Activated CD4-positive, alpha-beta memory T cell treated with anti-CD3 and anti-CD28 coated beads for 36 hours (primary cell): ENCODE measurements around the gene KRTAP5-5. TPM values are rescaled to one million over a fixed set of nuclear protein-coding genes. Genes with fewer than 3 reads are reported as not detected.
"Not testable (repeated sequence)": the region's sequence is repeated elsewhere in the genome, so short reads cannot be mapped to it uniquely, and the experiment has no call there.

Experiments
- CTCF ChIA-PET: fragments of 350-600 bp; sonication (Branson Sonifier 250); formaldehyde crosslinking; loops from one replicate; lab custom pipeline; 2021; ENCODE audit warnings: antibody characterized with exemption, inconsistent platforms; lab: Charles Lee
- POLR2A ChIA-PET: fragments of 350-600 bp; sonication (Branson Sonifier 250); formaldehyde crosslinking; loops from one replicate; lab custom pipeline; 2021; ENCODE audit warnings: antibody characterized with exemption; lab: Charles Lee
- DNase-seq: peaks from one replicate; pipeline ENCODE4 v3.0.0-alpha.2; 2020
- H3K27ac Mint-ChIP-seq: one replicate; pipeline ENCODE4 v1.8.0; 2021; ENCODE audit warnings: mixed read lengths
- H3K27me3 Mint-ChIP-seq: one replicate; pipeline ENCODE4 v1.8.0; 2021; ENCODE audit warnings: mixed read lengths
- H3K36me3 Mint-ChIP-seq: one replicate; pipeline ENCODE4 v1.8.0; 2021; ENCODE audit warnings: mixed read lengths
- H3K4me1 Mint-ChIP-seq: one replicate; pipeline ENCODE4 v1.8.0; 2021; ENCODE audit warnings: low read depth, mixed read lengths
- H3K4me3 Mint-ChIP-seq: one replicate; pipeline ENCODE4 v1.8.0; 2021; ENCODE audit warnings: mild to moderate bottlenecking, mixed read lengths
- H3K9me3 Mint-ChIP-seq: one replicate; pipeline ENCODE4 v1.8.0; 2021; ENCODE audit warnings: mixed read lengths
- intact Hi-C: fragments of 100-400 bp; cut with micrococcal nuclease; formaldehyde crosslinking; loops from one replicate; pipeline ENCODE4 v1.15.1; 2023
- total RNA-seq, 2 experiments: library from RNA; stranded (reverse); gene quantifications; one replicate each; pipeline ENCODE4 v1.2.3, GENCODE V29; 2021

Gene KRTAP5-5
- total RNA-seq, 2 experiments from 2014 or later: not detected

DNA sequence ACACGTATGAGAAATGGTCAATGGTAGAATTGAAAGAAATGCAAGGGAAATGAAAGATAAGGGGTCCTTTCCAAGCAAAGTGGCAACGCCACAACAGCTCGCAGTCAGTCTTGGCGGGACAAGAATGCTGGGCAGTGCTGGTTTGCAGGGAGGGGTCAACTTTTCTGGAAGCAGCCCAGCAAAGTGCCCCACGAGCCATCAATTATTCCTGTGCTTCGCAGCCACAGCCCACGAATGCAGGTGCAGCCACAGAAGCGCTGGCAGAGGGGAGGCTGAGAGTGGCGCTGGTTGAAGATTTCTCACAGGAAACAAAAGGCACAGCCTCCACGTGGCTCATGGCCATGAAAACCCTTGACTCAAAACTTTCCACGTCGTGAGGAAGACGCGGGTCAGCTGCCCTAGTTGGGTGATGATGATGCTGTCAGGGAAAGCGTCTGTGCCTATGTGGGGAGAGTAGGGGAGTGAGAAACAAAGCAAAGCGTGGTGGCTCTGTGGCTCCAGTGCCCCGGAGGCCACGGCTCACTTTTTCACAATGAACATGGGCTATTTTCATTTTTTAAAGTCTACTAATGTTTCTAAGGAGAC lies 33.2 kb downstream of the KRTAP5-5 start:
- CTCF ChIA-PET, POLR2A ChIA-PET, H3K4me3 Mint-ChIP-seq, DNase-seq, H3K27ac Mint-ChIP-seq, H3K4me1 Mint-ChIP-seq, H3K36me3 Mint-ChIP-seq, H3K9me3 Mint-ChIP-seq, intact Hi-C loops: not testable (repeated sequence)
- H3K27me3 Mint-ChIP-seq: peaks cover 29% of the 10 kb centered on the region

DNA sequence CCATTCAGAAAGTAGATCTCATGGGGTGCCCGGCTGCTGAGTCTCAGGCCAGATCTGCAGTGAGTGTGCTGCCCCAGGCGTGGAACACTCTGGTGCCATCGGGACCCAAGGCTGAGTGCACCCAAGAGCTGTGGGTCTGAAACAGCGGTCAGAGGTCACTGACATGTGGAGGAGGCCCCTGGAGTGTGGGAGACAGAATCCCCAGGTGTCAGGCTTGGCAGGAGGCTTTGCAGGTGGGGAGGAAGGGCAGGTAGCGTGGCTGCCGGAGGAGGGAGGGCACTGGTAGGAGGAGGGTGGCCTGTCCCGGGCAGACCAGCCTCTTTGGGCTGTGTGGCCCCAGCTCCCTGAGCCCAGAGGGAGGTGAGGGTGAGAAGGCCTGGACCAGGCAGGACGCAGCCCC lies 35.7 kb downstream of the KRTAP5-5 start:
- intact Hi-C loops: no loop called here
- Mint-ChIP-seq H3K4me1 (peaks cover 2% of the 10 kb centered on the region), H3K4me3 (no peak overlapping the region), H3K27ac (no peak overlapping the region), H3K27me3 (peaks cover 27% of the 10 kb centered on the region), H3K9me3 (no peaks in the 10 kb centered on the region), H3K36me3 (no peaks in the 10 kb centered on the region)
- DNase-seq: no peak
- POLR2A ChIA-PET: no interaction called here
- CTCF ChIA-PET: no interaction called here

DNA sequence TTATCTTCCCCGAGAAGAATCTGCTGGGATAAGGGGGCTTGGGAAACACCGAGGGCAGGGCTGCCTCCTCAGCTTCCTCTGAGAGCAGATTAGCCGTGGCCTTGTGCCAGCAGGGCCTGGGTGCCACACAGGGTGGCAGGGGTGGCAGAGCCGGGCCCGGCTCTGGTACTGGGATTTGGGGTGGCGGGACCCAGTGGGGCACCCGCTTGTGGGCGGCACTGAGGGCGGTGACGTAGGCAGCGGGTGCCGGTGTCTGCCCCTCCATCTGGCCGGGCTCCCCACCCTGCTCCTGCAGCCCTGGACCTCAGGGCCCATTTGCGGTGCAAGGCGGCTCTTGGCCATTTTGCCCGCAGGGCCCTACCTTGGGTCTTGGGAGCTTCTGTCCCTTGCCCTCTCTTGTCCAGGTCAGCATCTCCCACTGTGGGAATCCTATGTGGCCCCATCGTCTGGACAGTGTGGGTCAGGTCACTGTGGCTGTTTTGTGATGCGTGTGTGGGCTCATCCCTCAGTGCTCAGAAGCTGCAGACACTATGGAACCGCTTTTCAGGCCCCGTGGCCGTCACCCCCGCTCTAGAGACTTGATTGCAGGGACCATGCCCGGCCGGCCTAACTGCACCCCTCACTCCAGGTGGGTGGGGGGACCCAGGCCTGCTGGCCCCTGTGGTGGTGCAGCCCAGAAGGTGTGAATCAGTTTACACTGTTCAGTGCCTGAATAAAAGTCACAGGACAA lies 37.7 kb downstream of the KRTAP5-5 start:
- ChIA-PET CTCF (interaction anchor here (0.8 kb wide), 2 partner anchors 15 to 25 kb away, joined by 3 read pairs; no protein-coding TSS in a partner anchor), POLR2A (no interaction called here)
- H3K36me3 Mint-ChIP-seq: no peaks in the 10 kb centered on the region
- peaks cover 21% of the 10 kb centered on the region for H3K27me3 Mint-ChIP-seq
- no peak overlapping the region for H3K27ac Mint-ChIP-seq
- H3K4me3 Mint-ChIP-seq: no peak overlapping the region
- H3K9me3 Mint-ChIP-seq: no peaks in the 10 kb centered on the region
- intact Hi-C loops: no loop called here
- H3K4me1 Mint-ChIP-seq: no peaks in the 10 kb centered on the region
- DNase-seq: no peak

DNA sequence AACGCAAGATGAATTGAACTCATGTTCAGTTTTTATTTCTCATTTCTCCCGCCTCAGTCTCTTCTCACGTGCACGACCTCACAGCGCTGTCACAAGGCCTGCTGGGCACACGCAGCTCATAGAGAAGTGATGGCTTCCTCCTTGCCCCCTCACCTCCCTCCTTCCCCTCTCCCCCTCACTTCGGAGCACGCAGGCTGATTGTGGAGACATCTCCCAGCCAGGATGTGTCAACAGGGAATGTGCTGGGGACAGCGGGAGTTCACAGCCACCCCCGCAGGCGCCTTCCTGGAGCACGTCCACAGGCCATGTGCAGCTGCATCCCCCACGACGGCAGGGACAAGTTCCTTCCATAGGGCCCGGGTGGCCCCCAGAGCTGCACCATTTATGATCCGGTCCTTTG lies 38.3 kb downstream of the KRTAP5-5 start:
- H3K4me1 Mint-ChIP-seq: no peaks in the 10 kb centered on the region
- H3K9me3 Mint-ChIP-seq: no peaks in the 10 kb centered on the region
- DNase-seq: no peak
- ChIA-PET CTCF (interaction anchor here (0.8 kb wide), 1 partner anchor 25 kb away, joined by 3 read pairs; no protein-coding TSS in a partner anchor), POLR2A (no interaction called here)
- H3K27ac Mint-ChIP-seq: no peak overlapping the region
- no peak overlapping the region for H3K4me3 Mint-ChIP-seq
- peaks cover 19% of the 10 kb centered on the region for H3K27me3 Mint-ChIP-seq
- no peaks in the 10 kb centered on the region for H3K36me3 Mint-ChIP-seq
- intact Hi-C loops: no loop called here

DNA sequence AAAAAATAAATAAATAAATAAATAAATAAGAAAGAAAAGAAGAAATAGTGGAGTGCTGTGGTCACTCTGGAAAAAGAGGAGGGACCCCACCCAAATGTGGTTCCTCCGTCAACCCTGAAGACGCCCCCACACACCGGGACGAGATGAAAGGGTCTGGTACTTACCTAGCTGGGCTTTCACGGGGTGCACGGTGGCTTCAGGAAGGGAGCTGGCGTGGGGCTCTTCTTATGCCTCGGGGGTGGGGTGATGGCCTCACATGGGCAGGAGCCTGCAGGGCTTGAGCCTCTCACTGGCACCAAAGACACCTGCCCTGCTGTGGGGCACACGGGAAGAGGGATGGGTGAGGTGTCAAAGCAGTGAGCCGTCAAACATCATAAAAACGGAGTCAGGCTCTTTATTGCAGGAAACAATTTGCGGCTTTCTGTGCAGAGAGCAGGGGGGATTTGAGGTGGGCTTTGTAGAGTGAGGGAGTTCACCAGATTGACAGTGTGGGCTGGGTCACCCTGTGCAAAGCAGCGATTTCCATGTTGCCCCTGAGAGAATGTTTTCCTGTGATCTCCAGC lies 39.4 kb downstream of the KRTAP5-5 start:
- Mint-ChIP-seq H3K9me3 (no peaks in the 10 kb centered on the region), H3K27ac (no peak overlapping the region), H3K36me3 (no peaks in the 10 kb centered on the region), H3K27me3 (peaks cover 19% of the 10 kb centered on the region), H3K4me1 (no peaks in the 10 kb centered on the region), H3K4me3 (no peak overlapping the region)
- intact Hi-C loops: no loop called here
- no peak for DNase-seq
- ChIA-PET POLR2A (no interaction called here), CTCF (interaction anchor here (0.7 kb wide), 1 partner anchor 16 kb away, joined by 5 read pairs; no protein-coding TSS in a partner anchor)

DNA sequence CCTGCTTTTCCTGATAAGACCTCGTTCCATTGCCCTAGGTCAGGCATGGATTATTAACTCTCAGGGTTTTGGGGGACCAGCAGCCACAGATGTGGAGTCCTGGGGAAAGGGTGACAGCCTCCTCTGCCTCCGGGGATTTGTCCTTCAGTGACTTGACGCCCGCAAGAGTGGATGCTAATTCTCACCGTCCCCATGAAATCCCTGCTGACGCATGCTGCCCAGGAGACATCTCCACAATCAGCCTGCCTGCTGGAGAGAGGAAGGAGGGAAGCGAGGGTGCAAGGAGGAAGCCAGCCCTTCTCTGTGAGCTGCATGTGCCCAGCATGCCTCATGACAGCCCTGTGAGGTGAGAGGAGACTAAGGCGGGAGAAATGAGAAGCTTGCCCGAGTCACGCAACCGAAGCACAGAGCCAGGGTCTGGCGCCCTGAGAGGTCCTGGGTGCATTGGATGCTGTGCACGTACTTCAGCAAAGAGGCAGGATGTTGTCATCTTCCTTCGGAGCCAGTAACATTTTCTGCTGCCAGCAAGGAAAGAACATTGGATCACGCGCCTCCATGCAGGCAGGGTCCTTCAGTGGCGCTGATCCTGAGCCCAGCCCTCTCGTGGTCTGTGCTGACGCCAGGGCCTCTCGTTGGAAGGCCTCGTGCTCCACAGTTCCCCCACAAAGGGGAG lies 40.1 kb downstream of the KRTAP5-5 start:
- H3K4me3 Mint-ChIP-seq: no peak overlapping the region
- H3K4me1 Mint-ChIP-seq: no peaks in the 10 kb centered on the region
- no peaks in the 10 kb centered on the region for H3K36me3 Mint-ChIP-seq
- H3K27me3 Mint-ChIP-seq: peaks cover 21% of the 10 kb centered on the region
- DNase-seq: no peak
- H3K27ac Mint-ChIP-seq: no peak overlapping the region
- CTCF ChIA-PET: interaction anchor here (0.7 kb wide), 2 partner anchors 17 kb away, joined by 3 to 5 read pairs; no protein-coding TSS in a partner anchor
- H3K9me3 Mint-ChIP-seq: no peaks in the 10 kb centered on the region
- POLR2A ChIA-PET: no interaction called here
- intact Hi-C loops: no loop called here

DNA sequence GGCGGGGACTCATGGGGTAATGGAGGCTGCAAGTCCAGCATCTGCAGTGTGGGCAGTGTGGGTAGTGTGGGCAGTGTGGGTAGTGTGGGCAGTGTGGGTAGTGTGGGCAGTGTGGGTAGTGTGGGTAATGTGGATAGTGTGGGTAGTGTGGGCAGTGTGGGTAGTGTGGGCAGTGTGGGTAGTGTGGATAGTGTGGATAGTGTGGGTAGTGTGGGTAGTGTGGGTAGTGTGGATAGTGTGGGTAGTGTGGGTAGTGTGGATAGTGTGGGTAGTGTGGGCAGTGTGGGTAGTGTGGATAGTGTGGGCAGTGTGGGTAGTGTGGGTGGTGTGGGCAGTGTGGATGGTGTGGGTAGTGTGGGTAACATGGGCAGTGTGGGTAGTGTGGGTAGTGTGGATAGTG lies 40.9 kb downstream of the KRTAP5-5 start:
- DNase-seq, POLR2A ChIA-PET, H3K36me3 Mint-ChIP-seq, H3K9me3 Mint-ChIP-seq, H3K4me3 Mint-ChIP-seq, intact Hi-C loops, H3K27ac Mint-ChIP-seq, H3K4me1 Mint-ChIP-seq: not testable (repeated sequence)
- peaks cover 23% of the 10 kb centered on the region for H3K27me3 Mint-ChIP-seq
- CTCF ChIA-PET: interaction anchor here (0.7 kb wide), 1 partner anchor 18 kb away, joined by 3 read pairs; no protein-coding TSS in a partner anchor

DNA sequence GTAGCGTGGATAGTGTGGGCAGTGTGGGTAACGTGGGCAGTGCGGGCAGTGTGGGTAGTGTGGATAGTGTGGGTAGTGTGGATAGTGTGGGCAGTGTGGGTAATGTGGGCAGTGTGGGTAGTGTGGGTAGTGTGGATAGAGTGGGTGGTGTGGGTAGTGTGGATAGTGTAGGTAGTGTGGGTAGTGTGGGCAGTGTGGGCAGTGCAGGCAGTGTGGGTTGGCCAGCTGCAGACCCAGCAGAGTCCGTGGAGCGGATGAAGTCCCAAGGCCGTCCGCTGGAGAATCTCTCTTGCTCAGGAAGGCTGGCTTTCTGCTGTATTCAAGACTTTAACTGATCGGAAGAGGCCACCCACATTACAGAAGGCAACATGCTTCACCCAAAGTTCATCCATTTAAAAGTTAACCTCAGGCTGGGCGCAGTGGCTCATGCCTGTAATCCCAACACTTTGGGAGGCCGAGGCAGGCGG lies 41.4 kb downstream of the KRTAP5-5 start:
- intact Hi-C loops: no loop called here
- H3K9me3 Mint-ChIP-seq: no peaks in the 10 kb centered on the region
- no peaks in the 10 kb centered on the region for H3K36me3 Mint-ChIP-seq
- H3K4me3 Mint-ChIP-seq: no peak overlapping the region
- DNase-seq: no peak
- H3K4me1 Mint-ChIP-seq: no peaks in the 10 kb centered on the region
- ChIA-PET CTCF (no interaction called here), POLR2A (no interaction called here)
- H3K27me3 Mint-ChIP-seq: peaks cover 27% of the 10 kb centered on the region
- no peak overlapping the region for H3K27ac Mint-ChIP-seq

DNA sequence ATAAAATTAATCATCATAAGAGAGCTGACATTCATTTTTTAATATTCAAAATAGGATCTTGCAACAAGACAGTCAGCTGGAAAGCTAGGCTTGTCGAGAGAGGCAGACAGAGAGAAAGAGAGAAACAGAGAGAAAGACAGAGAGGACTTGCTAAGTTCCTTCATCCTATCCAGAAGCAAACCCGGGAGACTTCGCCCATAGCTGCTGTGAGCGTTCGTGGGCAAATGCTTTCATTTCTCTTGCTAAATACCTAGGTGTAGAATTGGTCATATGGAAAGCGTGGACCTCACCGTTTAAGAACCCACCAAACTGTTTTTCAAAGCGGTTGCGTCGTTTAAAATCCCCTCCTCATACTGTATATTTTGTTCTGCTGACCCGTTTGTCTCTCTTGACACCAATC lies 42.1 kb downstream of the KRTAP5-5 start:
- intact Hi-C loops: no loop called here
- DNase-seq: no peak
- CTCF ChIA-PET: interaction anchor here (0.7 kb wide), 1 partner anchor 495 kb away, joined by 3 read pairs; no protein-coding TSS in a partner anchor
- no peaks in the 10 kb centered on the region for H3K4me1 Mint-ChIP-seq
- no peaks in the 10 kb centered on the region for H3K36me3 Mint-ChIP-seq
- POLR2A ChIA-PET: no interaction called here
- no peak overlapping the region for H3K4me3 Mint-ChIP-seq
- no peak overlapping the region for H3K27ac Mint-ChIP-seq
- H3K27me3 Mint-ChIP-seq: peaks cover 29% of the 10 kb centered on the region
- H3K9me3 Mint-ChIP-seq: no peaks in the 10 kb centered on the region

DNA sequence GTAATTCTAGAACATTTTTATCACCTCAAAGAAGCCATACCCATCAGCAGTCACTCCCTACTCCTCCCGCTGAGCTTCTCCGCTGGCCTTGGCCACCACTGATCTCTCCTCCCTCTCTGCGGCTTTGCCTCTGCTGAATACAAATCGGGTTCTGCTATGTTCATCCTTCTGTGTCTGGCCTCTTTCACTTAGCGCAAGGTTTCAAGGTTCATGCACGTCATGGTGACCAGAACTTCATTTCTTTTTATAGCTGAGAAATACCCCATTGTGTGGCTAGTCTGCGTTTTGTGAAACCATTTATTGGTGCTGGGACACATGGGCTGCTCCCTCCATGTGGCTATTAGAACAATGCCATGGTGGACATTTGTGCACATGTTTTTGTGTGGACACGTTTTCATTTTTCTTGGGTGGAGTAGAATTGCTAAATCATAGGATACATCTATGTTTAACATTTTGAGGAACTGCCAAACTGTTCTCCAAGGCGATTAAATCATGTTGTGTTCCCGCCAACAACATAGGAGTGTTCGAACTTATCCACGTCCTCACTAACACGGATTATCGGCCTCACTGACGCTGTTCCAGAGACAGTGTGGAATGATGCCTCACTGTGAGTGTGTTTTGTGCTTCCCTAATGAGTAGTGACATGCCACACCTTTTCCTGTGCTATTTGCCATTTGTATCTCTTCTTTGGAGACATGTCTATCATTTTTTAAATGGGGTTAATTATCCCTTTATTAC lies 43.2 kb downstream of the KRTAP5-5 start:
- intact Hi-C loops: no loop called here
- no peaks in the 10 kb centered on the region for H3K9me3 Mint-ChIP-seq
- no peak for DNase-seq
- H3K4me1 Mint-ChIP-seq: no peaks in the 10 kb centered on the region
- H3K36me3 Mint-ChIP-seq: no peaks in the 10 kb centered on the region
- H3K27me3 Mint-ChIP-seq: peaks cover 28% of the 10 kb centered on the region
- H3K27ac Mint-ChIP-seq: no peak overlapping the region
- no peak overlapping the region for H3K4me3 Mint-ChIP-seq
- CTCF ChIA-PET: interaction anchor here (1.0 kb wide), 1 partner anchor 21 kb away, joined by 4 read pairs; no protein-coding TSS in a partner anchor
- POLR2A ChIA-PET: no interaction called here

DNA sequence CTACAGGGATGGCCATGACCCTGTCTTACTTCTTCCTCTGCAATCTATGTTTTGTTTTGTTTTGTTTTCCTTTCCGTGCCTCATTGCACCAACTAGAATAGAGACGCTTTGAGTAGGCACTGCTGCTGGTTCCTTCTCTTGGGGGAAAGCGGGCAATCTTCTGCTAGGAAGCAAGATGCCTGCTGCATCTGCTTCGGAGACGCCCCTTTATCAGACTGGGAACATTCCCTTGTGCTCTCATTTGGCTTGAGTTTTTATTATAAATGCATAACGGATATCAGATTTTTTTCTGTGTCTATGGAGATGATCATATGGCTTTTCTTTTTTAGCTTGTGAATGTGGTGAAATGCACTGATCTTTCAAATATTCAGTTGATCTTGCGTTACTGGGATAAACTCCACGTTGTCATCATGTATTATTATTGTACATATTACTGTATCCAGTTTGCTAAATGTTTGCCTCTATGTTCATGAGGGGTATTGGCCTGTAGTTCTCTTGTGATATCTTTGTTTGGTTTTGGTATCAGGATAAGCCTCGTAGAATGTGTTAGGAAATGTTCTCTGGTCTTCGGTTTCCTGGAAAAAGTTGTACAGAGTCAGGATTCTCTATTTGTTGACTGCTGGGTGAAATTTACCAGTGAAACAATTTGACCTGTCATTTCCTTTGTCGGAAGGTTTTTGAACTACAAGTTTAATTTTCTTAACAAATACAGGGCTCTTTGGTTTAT lies 44.0 kb downstream of the KRTAP5-5 start:
- Mint-ChIP-seq H3K27ac (no peak overlapping the region), H3K27me3 (peaks cover 25% of the 10 kb centered on the region), H3K9me3 (no peaks in the 10 kb centered on the region), H3K4me1 (no peaks in the 10 kb centered on the region), H3K36me3 (no peaks in the 10 kb centered on the region), H3K4me3 (no peak overlapping the region)
- ChIA-PET CTCF (no interaction called here), POLR2A (no interaction called here)
- no peak for DNase-seq
- intact Hi-C loops: no loop called here
